ENCODE data around the gene THSD8.

Gene THSD8

GRCh38 chr19:12772323-12772722 lies 29.5 kb upstream of the THSD8 start:
- Histone ChIP-seq H3K9me2 (replicated peaks; ENCODE audit: insufficient read depth, low read length) (no peaks in the 10 kb centered on the region), H3K27me3 (replicated peaks; ENCODE audit: insufficient read depth, low read length) (no peaks in the 10 kb centered on the region), H2AFZ (ENCODE audit: low read length) (no peak overlapping the region), H3K4me2 (ENCODE audit: low read depth, low read length) (no peak overlapping the region), H3K4me3 (ENCODE audit: low read length) (no peak overlapping the region), H3K27ac (ENCODE audit: low read length) (no peak overlapping the region), H3K9me3 (replicated peaks; ENCODE audit: insufficient read depth, low read length) (no peaks in the 10 kb centered on the region), H3F3A (ENCODE audit: insufficient read depth, low read length) (peaks cover 6% of the 10 kb centered on the region; the same call in 1 of the 2 replicates), H4K20me1 (ENCODE audit: insufficient read depth, low read length) (no peaks in the 10 kb centered on the region), H3K9ac (ENCODE audit: low read length) (no peak overlapping the region), H3K79me2 (ENCODE audit: low read length) (no peaks in the 10 kb centered on the region), H3K4me1 (ENCODE audit: low read length) (peaks cover 19% of the 10 kb centered on the region), H3K36me3 (replicated peaks; ENCODE audit: insufficient read depth, low read length) (no peaks in the 10 kb centered on the region)
- no peak for DNase-seq
- TF ChIP-seq EZH2phosphoT487 (IDR thresholded peaks at IDR 0.05; ENCODE audit: low read length), result no peak
- no peak for TF ChIP-seq CTCF (IDR thresholded peaks at IDR 0.05; ENCODE audit: low read length)
- no peak for TF ChIP-seq EZH2 (optimal IDR thresholded peaks at IDR 0.05; ENCODE audit: low read depth, low read length)

DNA sequence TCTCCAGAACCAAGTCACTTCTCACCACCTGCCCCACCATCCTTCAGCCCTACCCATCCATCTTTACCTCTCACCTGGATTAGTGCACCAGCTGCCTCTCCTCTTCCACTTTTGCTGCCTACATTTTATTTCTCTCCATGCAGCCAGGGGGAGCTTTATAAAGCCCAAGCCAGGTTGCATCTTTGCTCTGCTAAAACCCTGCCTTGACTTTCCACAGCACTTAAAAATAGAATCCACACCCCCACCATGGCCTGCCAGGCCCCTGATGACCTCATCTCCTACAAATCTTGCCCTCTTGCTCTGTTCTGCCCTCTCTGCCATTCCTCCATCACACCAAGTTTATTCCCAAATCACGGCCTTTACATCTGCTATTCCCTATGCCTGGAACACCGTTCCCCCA lies 28.3 kb upstream of the THSD8 start:
- H3K4me2 ChIP-seq (ENCODE audit: low read depth, low read length), result no peak overlapping the region
- TF ChIP-seq EZH2 (optimal IDR thresholded peaks at IDR 0.05; ENCODE audit: low read depth, low read length) (no peak), EZH2phosphoT487 (IDR thresholded peaks at IDR 0.05; ENCODE audit: low read length) (no peak), CTCF (IDR thresholded peaks at IDR 0.05; ENCODE audit: low read length) (peak; percentile 38)

DNA sequence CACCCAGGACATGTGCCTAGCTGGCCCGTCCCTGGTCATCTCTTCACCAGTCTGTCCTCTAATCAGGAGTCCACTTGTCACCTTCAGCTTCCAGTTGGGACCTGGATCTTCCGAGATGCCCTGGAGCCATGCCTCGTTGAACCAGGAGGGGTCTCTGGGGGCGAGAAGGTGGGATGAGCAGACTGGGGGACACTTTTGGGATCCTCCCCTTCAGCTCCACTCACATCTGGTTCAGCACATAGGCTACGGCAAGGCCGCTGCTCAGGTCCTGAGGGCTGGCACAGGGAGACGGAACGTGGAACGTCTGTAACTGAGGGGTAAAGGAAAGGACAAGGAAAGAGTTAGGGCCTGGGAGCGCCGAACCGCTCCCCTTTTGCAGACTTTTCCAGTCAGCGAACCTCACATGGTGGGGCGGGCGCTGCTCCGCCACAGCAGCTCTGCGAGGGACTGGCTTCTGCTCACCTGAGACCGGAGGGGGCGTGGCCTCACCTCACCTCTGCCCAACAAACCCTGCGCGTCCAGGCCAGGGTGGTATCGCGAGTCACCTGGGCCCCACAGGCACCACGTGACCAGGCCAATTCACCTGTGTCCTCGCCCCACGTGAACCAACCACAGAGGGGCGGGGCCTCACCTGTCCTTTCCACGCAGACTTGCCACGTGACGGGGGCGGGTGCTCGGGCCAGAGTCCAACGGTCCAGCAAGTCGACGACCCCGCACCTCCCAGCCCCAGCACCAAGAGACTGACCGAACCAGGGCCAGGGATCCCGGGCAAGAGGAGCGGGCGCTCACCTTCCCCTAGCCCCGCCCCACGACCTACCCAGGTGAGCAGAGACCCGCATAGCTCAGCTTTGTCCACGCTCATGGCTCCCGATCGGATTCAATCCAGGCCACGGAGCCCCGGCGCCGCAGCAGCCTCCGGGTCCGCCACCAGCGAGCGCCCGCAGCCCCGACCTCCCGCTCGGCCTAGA lies 27.0 kb upstream of the THSD8 start, which contains the start of gene HOOK2:
TSS of gene HOOK2 (minus strand) at position 965 of the 968 bp plus-strand sequence. CDS start at position 862, 103 bp downstream.
- Histone ChIP-seq H3F3A (ENCODE audit: insufficient read depth, low read length) (peaks cover 6% of the 10 kb centered on the region; the same call in 1 of the 2 replicates), H3K36me3 (replicated peaks; ENCODE audit: insufficient read depth, low read length) (no peaks in the 10 kb centered on the region), H3K4me2 (ENCODE audit: low read depth, low read length) (peak within 1 kb of the TSS; percentile 98), H3K27me3 (replicated peaks; ENCODE audit: insufficient read depth, low read length) (no peaks in the 10 kb centered on the region), H2AFZ (ENCODE audit: low read length) (peak within 1 kb of the TSS; percentile 96), H3K9me3 (replicated peaks; ENCODE audit: insufficient read depth, low read length) (no peaks in the 10 kb centered on the region), H4K20me1 (ENCODE audit: insufficient read depth, low read length) (no peaks in the 10 kb centered on the region), H3K9ac (ENCODE audit: low read length) (peak within 1 kb of the TSS; percentile 84), H3K9me2 (replicated peaks; ENCODE audit: insufficient read depth, low read length) (no peaks in the 10 kb centered on the region), H3K27ac (ENCODE audit: low read length) (peak within 1 kb of the TSS; percentile 43; the same call in 1 of the 2 replicates), H3K79me2 (ENCODE audit: low read length) (no peaks in the 10 kb centered on the region), H3K4me3 (ENCODE audit: low read length) (peak within 1 kb of the TSS; percentile 91), H3K4me1 (ENCODE audit: low read length) (peaks cover 23% of the 10 kb centered on the region)
- no peak for TF ChIP-seq EZH2 (optimal IDR thresholded peaks at IDR 0.05; ENCODE audit: low read depth, low read length)
- TF ChIP-seq EZH2phosphoT487 (IDR thresholded peaks at IDR 0.05; ENCODE audit: low read length), result no peak
- no peak for TF ChIP-seq CTCF (IDR thresholded peaks at IDR 0.05; ENCODE audit: low read length)
- peak; percentile 58 for DNase-seq

More for the DNA sequence above, 28.3 kb upstream of the THSD8 start:
- H4K20me1 ChIP-seq (ENCODE audit: insufficient read depth, low read length), result no peaks in the 10 kb centered on the region
- no peaks in the 10 kb centered on the region for H3K36me3 ChIP-seq (replicated peaks; ENCODE audit: insufficient read depth, low read length)
- no peaks in the 10 kb centered on the region for H3K79me2 ChIP-seq (ENCODE audit: low read length)
- peak; percentile 32 for DNase-seq
- no peak overlapping the region for H3K9ac ChIP-seq (ENCODE audit: low read length)
- H3K4me1 ChIP-seq (ENCODE audit: low read length), result peaks cover 23% of the 10 kb centered on the region
- no peaks in the 10 kb centered on the region for H3K9me3 ChIP-seq (replicated peaks; ENCODE audit: insufficient read depth, low read length)
- H3K9me2 ChIP-seq (replicated peaks; ENCODE audit: insufficient read depth, low read length), result no peaks in the 10 kb centered on the region
- H3K27ac ChIP-seq (ENCODE audit: low read length), result no peak overlapping the region
- H2AFZ ChIP-seq (ENCODE audit: low read length), result no peak overlapping the region
- no peak overlapping the region for H3K4me3 ChIP-seq (ENCODE audit: low read length)
- peaks cover 6% of the 10 kb centered on the region; the same call in 1 of the 2 replicates for H3F3A ChIP-seq (ENCODE audit: insufficient read depth, low read length)
- no peaks in the 10 kb centered on the region for H3K27me3 ChIP-seq (replicated peaks; ENCODE audit: insufficient read depth, low read length)
